K562 (cell line): ENCODE data around the gene METTL6. TPM values are rescaled to one million over a fixed set of nuclear protein-coding genes. Genes with fewer than 3 reads are reported as not detected.
A peak's percentile ranks its signal among the peaks of the same experiment; 100 is the strongest.

Experiments used
- ASH1L ChIP-seq: fragments of 450-650 bp; IDR thresholded peaks from 2 replicates; pipeline ENCODE4 v1.6.1; 2018; ENCODE audit warnings: borderline replicate concordance, mild to moderate bottlenecking, low read depth; ENCODE audit not compliant: partially characterized antibody
- DMBX1 ChIP-seq: fragments of 250-450 bp; sonication (Bioruptor Pico); IDR thresholded peaks from 2 replicates; pipeline ENCODE4 v1.8.0; 2022; ENCODE audit warnings: inconsistent platforms, mild to moderate bottlenecking, moderate library complexity, borderline replicate concordance
- E2F6 ChIP-seq, 2 experiments: IDR thresholded peaks; 2 replicates each; pipeline ENCODE4 v1.6.1; 2011; ENCODE audit warnings: borderline replicate concordance in 1 of 2, control low read depth in 1 of 2, low read depth in 1 of 2, low read length in 1 of 2, mild to moderate bottlenecking in 1 of 2, mixed read lengths in 1 of 2, moderate library complexity in 1 of 2; ENCODE audit not compliant: insufficient read depth in 1 of 2, insufficient read length in 1 of 2, poor library complexity in 1 of 2, severe bottlenecking in 1 of 2; ENCODE audit errors: extremely low read depth in 1 of 2
- EP300 ChIP-seq: IDR thresholded peaks from 2 replicates; pipeline ENCODE4 v1.6.1; 2012; ENCODE audit warnings: low read length, improper control_type of control experiment
- HCFC1 ChIP-seq: IDR thresholded peaks from 2 replicates; pipeline ENCODE4 v1.6.1; 2012; ENCODE audit warnings: low read depth, low read length, improper control_type of control experiment
- IRF1 ChIP-seq: sonication (generic); formaldehyde crosslinking; IDR thresholded peaks from 2 replicates; pipeline ENCODE4 v1.8.0; 2022; ENCODE audit warnings: missing genetic modification reagents, mild to moderate bottlenecking, borderline replicate concordance
- NR4A1 ChIP-seq, 2 experiments: fragments of 250-450 bp in 1 of 2; fragments of 450-650 bp in 1 of 2; sonication (Bioruptor Pico) in 1 of 2; IDR thresholded peaks; 2 replicates each; pipeline versions ENCODE4 v1.4.0 to v1.6.1; 2016 to 2020; ENCODE audit warnings: mild to moderate bottlenecking in 2 of 2, missing compliant biosample characterization in 1 of 2, missing genetic modification characterization in 1 of 2, moderate library complexity in 1 of 2
- STAT6 ChIP-seq: sonication (generic); formaldehyde crosslinking; IDR thresholded peaks from 2 replicates; pipeline ENCODE4 v1.8.1; 2023; ENCODE audit warnings: mild to moderate bottlenecking, missing genetic modification reagents
- TEAD1 ChIP-seq, 2 experiments: fragments of 450-650 bp in 1 of 2; sonication (generic) in 1 of 2; formaldehyde crosslinking; IDR thresholded peaks; 2 replicates each; pipeline versions ENCODE4 v1.4.0 to v1.8.0; 2020 to 2022; ENCODE audit warnings: mild to moderate bottlenecking in 2 of 2, missing genetic modification reagents in 1 of 2
- ZNF23 ChIP-seq: fragments of 250-450 bp; sonication (Bioruptor Pico); IDR thresholded peaks from 2 replicates; pipeline ENCODE4 v1.4.0; 2020; ENCODE audit warnings: mild to moderate bottlenecking
- ZNF232 ChIP-seq: sonication (generic); formaldehyde crosslinking; IDR thresholded peaks from 2 replicates; pipeline ENCODE4 v1.8.0; 2022; ENCODE audit warnings: mild to moderate bottlenecking, missing genetic modification reagents
- ZNF830 ChIP-seq: fragments of 250-450 bp; sonication (Bioruptor Pico); IDR thresholded peaks from 2 replicates; pipeline ENCODE4 v1.5.0; 2021; ENCODE audit warnings: mild to moderate bottlenecking
- ZZZ3 ChIP-seq: fragments of 450-650 bp; IDR thresholded peaks from 2 replicates; pipeline ENCODE4 v1.6.1; 2016; ENCODE audit warnings: antibody characterized with exemption, mild to moderate bottlenecking, moderate library complexity
- polyA plus RNA-seq, 8 experiments: library from polyadenylated mRNA; depleted of rRNA in 4 of 8; stranded (reverse) in 5 of 8; unstranded in 3 of 8; fragments of >200 nt; fragmentation: Nextera tagmentation in 2 of 8; fragmentation: Illumina TruSeq in 1 of 8; extraction: Ambion mirVana in 2 of 8; extraction: Trizol in 1 of 8; gene quantifications; 2 replicates each; pipeline versions ENCODE4 v1.2.1 to v1.2.3, GENCODE V29; 2011 to 2014; ENCODE audit warnings: inconsistent platforms in 1 of 8, missing spikeins in 1 of 8
- total RNA-seq, 7 experiments: library from RNA; depleted of rRNA in 6 of 7; stranded (reverse); fragments of >200 nt in 6 of 7; fragmentation: Illumina TruSeq in 2 of 7; extraction: Trizol in 2 of 7; gene quantifications; 2 replicates each; pipeline versions ENCODE4 v1.2.1 to v1.2.3, GENCODE V29; 2011 to 2021; ENCODE audit warnings: low replicate concordance in 1 of 7
- TF ChIP-seq, protein P1 (sequence below): sonication (generic); formaldehyde crosslinking; IDR thresholded peaks from 2 replicates; pipeline ENCODE4 v1.8.0; 2022; ENCODE audit warnings: mild to moderate bottlenecking, missing genetic modification reagents
- TF ChIP-seq, protein P2 (sequence below): fragments of 450-650 bp; IDR thresholded peaks from 2 replicates; pipeline ENCODE4 v1.6.1; 2016; ENCODE audit warnings: mild to moderate bottlenecking

METTL6 gene
- total and polyA plus RNA-seq, 9 of the 15 experiments (the other 6 are each of a cell fraction or from before 2014, with no cell fraction given) = 18.8 to 61.5 (median 33.9) TPM

GRCh38 chr3:15427182-15427880 is at the start of gene METTL6, which contains the start of gene EAF1 (continued):
- TF ChIP-seq, protein P1, sequence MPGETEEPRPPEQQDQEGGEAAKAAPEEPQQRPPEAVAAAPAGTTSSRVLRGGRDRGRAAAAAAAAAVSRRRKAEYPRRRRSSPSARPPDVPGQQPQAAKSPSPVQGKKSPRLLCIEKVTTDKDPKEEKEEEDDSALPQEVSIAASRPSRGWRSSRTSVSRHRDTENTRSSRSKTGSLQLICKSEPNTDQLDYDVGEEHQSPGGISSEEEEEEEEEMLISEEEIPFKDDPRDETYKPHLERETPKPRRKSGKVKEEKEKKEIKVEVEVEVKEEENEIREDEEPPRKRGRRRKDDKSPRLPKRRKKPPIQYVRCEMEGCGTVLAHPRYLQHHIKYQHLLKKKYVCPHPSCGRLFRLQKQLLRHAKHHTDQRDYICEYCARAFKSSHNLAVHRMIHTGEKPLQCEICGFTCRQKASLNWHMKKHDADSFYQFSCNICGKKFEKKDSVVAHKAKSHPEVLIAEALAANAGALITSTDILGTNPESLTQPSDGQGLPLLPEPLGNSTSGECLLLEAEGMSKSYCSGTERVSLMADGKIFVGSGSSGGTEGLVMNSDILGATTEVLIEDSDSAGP (CRISPR knock-in tag) = peak; percentile 48
- TF ChIP-seq, protein P2, sequence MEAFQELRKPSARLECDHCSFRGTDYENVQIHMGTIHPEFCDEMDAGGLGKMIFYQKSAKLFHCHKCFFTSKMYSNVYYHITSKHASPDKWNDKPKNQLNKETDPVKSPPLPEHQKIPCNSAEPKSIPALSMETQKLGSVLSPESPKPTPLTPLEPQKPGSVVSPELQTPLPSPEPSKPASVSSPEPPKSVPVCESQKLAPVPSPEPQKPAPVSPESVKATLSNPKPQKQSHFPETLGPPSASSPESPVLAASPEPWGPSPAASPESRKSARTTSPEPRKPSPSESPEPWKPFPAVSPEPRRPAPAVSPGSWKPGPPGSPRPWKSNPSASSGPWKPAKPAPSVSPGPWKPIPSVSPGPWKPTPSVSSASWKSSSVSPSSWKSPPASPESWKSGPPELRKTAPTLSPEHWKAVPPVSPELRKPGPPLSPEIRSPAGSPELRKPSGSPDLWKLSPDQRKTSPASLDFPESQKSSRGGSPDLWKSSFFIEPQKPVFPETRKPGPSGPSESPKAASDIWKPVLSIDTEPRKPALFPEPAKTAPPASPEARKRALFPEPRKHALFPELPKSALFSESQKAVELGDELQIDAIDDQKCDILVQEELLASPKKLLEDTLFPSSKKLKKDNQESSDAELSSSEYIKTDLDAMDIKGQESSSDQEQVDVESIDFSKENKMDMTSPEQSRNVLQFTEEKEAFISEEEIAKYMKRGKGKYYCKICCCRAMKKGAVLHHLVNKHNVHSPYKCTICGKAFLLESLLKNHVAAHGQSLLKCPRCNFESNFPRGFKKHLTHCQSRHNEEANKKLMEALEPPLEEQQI = peak; percentile 64; the same call in 1 of the 2 replicates
- TF ChIP-seq ZNF232 (CRISPR knock-in tag) (peak; percentile 2; the same call in 1 of the 2 replicates), ZNF23 (CRISPR knock-in tag) (no peak), IRF1 (CRISPR knock-in tag) (no peak), NR4A1 (CRISPR knock-in tag; IDR thresholded peaks at IDR 0.05) (no peak), NR4A1 (tag; IDR thresholded peaks at IDR 0.05) (peak; percentile 70; the same call in 1 of the 2 replicates), ZNF830 (CRISPR knock-in tag) (peak; percentile 8; the same call in 1 of the 2 replicates), HCFC1 (peak; percentile 75), EP300 (peak; percentile 36; the same call in 1 of the 2 replicates), ASH1L (peak; percentile 60), E2F6 (IDR thresholded peaks at IDR 0.05; ENCODE audit: borderline replicate concordance in 1 of 2, extremely low read depth in 1 of 2, insufficient read depth in 1 of 2, insufficient read length in 1 of 2, low read depth in 1 of 2, low read length in 1 of 2, poor library complexity in 1 of 2, severe bottlenecking in 1 of 2) (peak in 1 of 2 experiments; percentile 5), STAT6 (CRISPR knock-in tag) (peak; percentile 56; the same call in 1 of the 2 replicates), DMBX1 (CRISPR knock-in tag) (peak; percentile 61), TEAD1 (CRISPR knock-in tag; IDR thresholded peaks at IDR 0.05) (peak; percentile 12 to 78; a peak in 2 of 4 replicates), ZZZ3 (0 out of 2 replicates have a peak, but pooled peaks have one; percentile 74)
